CD4-positive, CD25-positive, alpha-beta regulatory T cell (primary cell): Measurements from ENCODE around the gene DPH5. TPM values are rescaled to one million over a fixed set of nuclear protein-coding genes. Genes with fewer than 3 reads are reported as not detected.

Source experiments
- ATAC-seq, 2 donors: fragments of 150-1000 bp; cut with Tn5 transposase; one replicate each; pipeline ENCODE4 v1.10.0; 2021; ENCODE audit warnings: low read depth in 2 of 2, moderate number of reproducible peaks in 2 of 2, moderate library complexity in 1 of 2
- DNase-seq, 3 donors: peaks; one replicate each; pipeline versions ENCODE4 v3.0.0 to v3.0.0-alpha.2; 2012 to 2022; ENCODE audit warnings: mixed read lengths in 1 of 3
- H3K27ac ChIP-seq: one replicate; pipeline ENCODE4 v1.7.0; 2013; ENCODE audit warnings: mild to moderate bottlenecking, low read length; ENCODE audit not compliant: insufficient read depth, poor library complexity, severe bottlenecking
- H3K27me3 ChIP-seq: one replicate; pipeline ENCODE4 v1.7.0; 2013; ENCODE audit warnings: low read length; ENCODE audit not compliant: control insufficient read depth, insufficient read depth
- H3K36me3 ChIP-seq: one replicate; pipeline ENCODE4 v1.7.0; 2013; ENCODE audit warnings: mild to moderate bottlenecking, low read length, moderate library complexity; ENCODE audit not compliant: control insufficient read depth, insufficient read depth
- H3K4me1 ChIP-seq: 2 replicates; pipeline ENCODE4 v1.7.0; 2013; ENCODE audit warnings: mild to moderate bottlenecking, low read length; ENCODE audit not compliant: insufficient read depth, control insufficient read depth, poor library complexity, severe bottlenecking
- H3K4me3 ChIP-seq: one replicate; pipeline ENCODE4 v1.7.0; 2013; ENCODE audit warnings: low read depth, mild to moderate bottlenecking, low read length, moderate library complexity
- H3K9me3 ChIP-seq, 2 experiments: 1 replicate in 1 of 2; 2 replicates in 1 of 2; pipeline ENCODE4 v1.7.0; 2013; ENCODE audit warnings: low read length in 2 of 2, mild to moderate bottlenecking in 1 of 2, moderate library complexity in 1 of 2; ENCODE audit not compliant: control insufficient read depth in 2 of 2
- H3K27ac Mint-ChIP-seq, 3 donors: one replicate each; pipeline ENCODE4 v1.8.0; 2020 to 2022; ENCODE audit warnings: mild to moderate bottlenecking in 3 of 3, mixed read lengths in 3 of 3, moderate library complexity in 2 of 3
- H3K27me3 Mint-ChIP-seq: one replicate; pipeline ENCODE4 v1.8.0; 2022; ENCODE audit warnings: mild to moderate bottlenecking, mixed read lengths
- H3K36me3 Mint-ChIP-seq: one replicate; pipeline ENCODE4 v1.8.0; 2020; ENCODE audit warnings: mixed read lengths
- H3K4me1 Mint-ChIP-seq, 4 donors: one replicate each; pipeline ENCODE4 v1.8.0; 2020 to 2022; ENCODE audit warnings: mixed read lengths in 4 of 4, mild to moderate bottlenecking in 1 of 4
- H3K4me3 Mint-ChIP-seq, 4 donors: one replicate each; pipeline ENCODE4 v1.8.0; 2020 to 2022; ENCODE audit warnings: mild to moderate bottlenecking in 4 of 4, mixed read lengths in 4 of 4, moderate library complexity in 3 of 4
- H3K9me3 Mint-ChIP-seq, 7 donors: one replicate each; pipeline ENCODE4 v1.8.0; 2020 to 2022; ENCODE audit warnings: mixed read lengths in 7 of 7, mild to moderate bottlenecking in 3 of 7, moderate library complexity in 2 of 7
- polyA plus RNA-seq, 4 donors: library from polyadenylated mRNA; unstranded; fragments of 300-500 nt; fragmentation: Illumina TruSeq; gene quantifications; one replicate each; pipeline ENCODE4 v1.2.3, GENCODE V29; 2021
- total RNA-seq: library from RNA; stranded (reverse); gene quantifications from one replicate; pipeline ENCODE4 v1.2.3, GENCODE V29; 2022

The DPH5 gene
- total and polyA plus RNA-seq, 5 donors from 2014 or later, result 30.6 to 49.8 (median 44.2) TPM

- H3K4me3 Mint-ChIP-seq, result no peak overlapping the region
- H3K9me3 Mint-ChIP-seq, result peaks cover 0 to 5% (median 0%) of the 10 kb centered on the region in 7 donors
- peaks cover 38 to 62% (median 48%) of the 10 kb centered on the region in 4 donors for H3K4me1 Mint-ChIP-seq
- Histone ChIP-seq H3K9me3 (no peaks in the 10 kb centered on the region), H3K27ac (no peak overlapping the region), H3K36me3 (peaks cover 4% of the 10 kb centered on the region), H3K27me3 (no peaks in the 10 kb centered on the region), H3K4me3 (peak overlapping the region; percentile 4), H3K4me1 (peaks cover 32% of the 10 kb centered on the region)
- peak overlapping the region in 2 of 3 donors; percentile 9 to 30 for H3K27ac Mint-ChIP-seq
- H3K27me3 Mint-ChIP-seq, result no peaks in the 10 kb centered on the region
- peaks cover 28% of the 10 kb centered on the region for H3K36me3 Mint-ChIP-seq
- DNase-seq, result no peak
- ATAC-seq, result no peak
Measured at GRCh38 chr1:101003012-101003650, 22.5 kb downstream of the DPH5 start.

DNA sequence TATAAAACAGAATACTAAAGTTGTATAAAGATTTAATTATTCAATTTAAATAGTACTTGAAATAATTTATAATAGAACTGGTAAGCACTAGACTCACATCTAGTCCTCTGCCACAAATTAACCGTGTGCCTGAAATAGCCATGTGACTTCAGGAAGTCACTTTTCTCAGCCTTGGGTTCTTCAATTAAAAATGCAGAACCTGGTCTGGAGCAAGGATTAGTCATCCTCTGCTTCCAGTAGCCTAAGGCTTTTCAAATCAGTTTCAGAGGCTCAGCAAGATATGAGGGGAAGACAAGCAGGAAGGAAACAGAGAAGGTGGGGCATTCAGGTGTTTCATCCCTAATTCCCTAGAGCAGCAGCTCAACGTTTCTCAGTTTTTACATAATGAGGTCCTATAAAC is 23.0 kb downstream of the DPH5 start:
- Mint-ChIP-seq H3K4me3 (peak overlapping the region in 2 of 4 donors; percentile 35 to 50), H3K27ac (peak overlapping the region in 2 of 3 donors; percentile 9 to 30)
- ATAC-seq, result no peak

GRCh38 chr1:101000131-101000873 is 25.3 kb downstream of the DPH5 start:
- H3K4me3 ChIP-seq, result no peak overlapping the region
- Mint-ChIP-seq H3K27me3 (no peaks in the 10 kb centered on the region), H3K36me3 (peaks cover 24% of the 10 kb centered on the region), H3K4me1 (peaks cover 34 to 52% (median 44%) of the 10 kb centered on the region in 4 donors), H3K9me3 (peaks cover 0 to 2% (median 0%) of the 10 kb centered on the region in 7 donors), H3K4me3 (no peak overlapping the region), H3K27ac (peak overlapping the region in 2 of 3 donors; percentile 0 to 10)
- H3K27ac ChIP-seq, result no peak overlapping the region
- ATAC-seq (no peak), DNase-seq (no peak)
- H3K36me3 ChIP-seq, result peaks cover 11% of the 10 kb centered on the region
- peaks cover 24% of the 10 kb centered on the region for H3K4me1 ChIP-seq
- no peaks in the 10 kb centered on the region for H3K9me3 ChIP-seq
- no peaks in the 10 kb centered on the region for H3K27me3 ChIP-seq

More for the DNA sequence above, 23.0 kb downstream of the DPH5 start:
- H3K27ac ChIP-seq, result no peak overlapping the region
- H3K9me3 Mint-ChIP-seq, result peaks cover 0 to 5% (median 0%) of the 10 kb centered on the region in 7 donors
- peaks cover 26% of the 10 kb centered on the region for H3K36me3 Mint-ChIP-seq
- DNase-seq, result no peak
- H3K4me3 ChIP-seq, result no peak overlapping the region
- H3K4me1 Mint-ChIP-seq, result peaks cover 38 to 61% (median 47%) of the 10 kb centered on the region in 4 donors
- H3K27me3 Mint-ChIP-seq, result no peaks in the 10 kb centered on the region
- peaks cover 7% of the 10 kb centered on the region for H3K36me3 ChIP-seq
- H3K4me1 ChIP-seq, result peaks cover 32% of the 10 kb centered on the region
- no peaks in the 10 kb centered on the region for H3K9me3 ChIP-seq
- no peaks in the 10 kb centered on the region for H3K27me3 ChIP-seq

- ATAC-seq, result no peak
- H3K4me1 ChIP-seq, result peaks cover 23% of the 10 kb centered on the region
- no peak overlapping the region for H3K27ac ChIP-seq
- no peaks in the 10 kb centered on the region for H3K27me3 ChIP-seq
- Mint-ChIP-seq H3K27me3 (no peaks in the 10 kb centered on the region), H3K36me3 (peaks cover 22% of the 10 kb centered on the region), H3K4me3 (no peak overlapping the region), H3K27ac (no peak overlapping the region), H3K9me3 (no peaks in the 10 kb centered on the region), H3K4me1 (peaks cover 30 to 46% (median 37%) of the 10 kb centered on the region in 4 donors)
- H3K9me3 ChIP-seq, result no peaks in the 10 kb centered on the region
- H3K4me3 ChIP-seq, result no peak overlapping the region
- H3K36me3 ChIP-seq, result peaks cover 11% of the 10 kb centered on the region
- no peak for DNase-seq
Measured at GRCh38 chr1:100998426-100998825, 27.2 kb downstream of the DPH5 start.

DNA sequence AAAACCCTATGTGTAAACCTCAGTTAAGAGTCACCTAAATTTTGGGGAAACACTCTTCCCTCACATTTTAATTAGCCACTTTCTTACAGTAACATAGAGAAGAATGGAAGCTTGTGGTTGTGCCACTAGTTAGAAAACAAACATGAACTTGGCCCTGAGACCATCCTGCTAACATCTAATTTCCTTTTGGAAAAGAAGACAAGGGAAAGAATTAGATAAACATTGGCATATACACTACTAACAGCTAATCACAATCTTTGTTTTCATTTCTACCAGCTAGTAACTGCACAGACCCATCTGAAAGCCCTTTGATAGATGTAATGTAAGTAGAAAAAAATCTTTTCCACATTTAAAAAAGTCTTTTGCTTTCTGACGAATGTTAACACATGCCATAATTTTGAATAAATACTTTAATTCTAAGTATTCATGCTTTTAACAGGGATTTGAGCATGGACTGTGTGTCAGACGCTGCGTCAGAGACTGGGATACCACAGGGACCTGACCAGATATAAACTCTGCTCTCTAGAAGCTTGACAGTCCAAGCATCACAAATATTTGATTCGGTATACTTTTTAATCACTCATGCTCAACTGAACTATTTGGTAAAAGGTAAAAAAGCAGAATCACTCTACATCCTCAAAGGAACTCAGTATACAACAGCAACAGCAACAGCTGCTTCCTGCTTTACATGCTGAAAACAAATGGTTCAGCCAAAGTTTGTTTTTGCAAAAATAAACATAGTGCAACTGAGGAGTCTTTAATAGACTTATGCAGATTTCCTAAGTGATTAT is 30.2 kb downstream of the DPH5 start:
- Histone ChIP-seq H3K27me3 (no peaks in the 10 kb centered on the region), H3K27ac (peak overlapping the region; percentile 37), H3K4me1 (peaks cover 14% of the 10 kb centered on the region), H3K9me3 (no peaks in the 10 kb centered on the region), H3K36me3 (peaks cover 12% of the 10 kb centered on the region), H3K4me3 (peak overlapping the region; percentile 22)
- H3K27me3 Mint-ChIP-seq, result no peaks in the 10 kb centered on the region
- peaks cover 24 to 43% (median 31%) of the 10 kb centered on the region in 4 donors for H3K4me1 Mint-ChIP-seq
- H3K4me3 Mint-ChIP-seq, result no peak overlapping the region
- peaks cover 33% of the 10 kb centered on the region for H3K36me3 Mint-ChIP-seq
- ATAC-seq (peak in 1 of 2 donors; percentile 39), DNase-seq (peak in 2 of 3 donors; percentile 20 to 60)
- no peaks in the 10 kb centered on the region for H3K9me3 Mint-ChIP-seq
- H3K27ac Mint-ChIP-seq, result peak overlapping the region; percentile 64 to 74 (median 74)

DNA sequence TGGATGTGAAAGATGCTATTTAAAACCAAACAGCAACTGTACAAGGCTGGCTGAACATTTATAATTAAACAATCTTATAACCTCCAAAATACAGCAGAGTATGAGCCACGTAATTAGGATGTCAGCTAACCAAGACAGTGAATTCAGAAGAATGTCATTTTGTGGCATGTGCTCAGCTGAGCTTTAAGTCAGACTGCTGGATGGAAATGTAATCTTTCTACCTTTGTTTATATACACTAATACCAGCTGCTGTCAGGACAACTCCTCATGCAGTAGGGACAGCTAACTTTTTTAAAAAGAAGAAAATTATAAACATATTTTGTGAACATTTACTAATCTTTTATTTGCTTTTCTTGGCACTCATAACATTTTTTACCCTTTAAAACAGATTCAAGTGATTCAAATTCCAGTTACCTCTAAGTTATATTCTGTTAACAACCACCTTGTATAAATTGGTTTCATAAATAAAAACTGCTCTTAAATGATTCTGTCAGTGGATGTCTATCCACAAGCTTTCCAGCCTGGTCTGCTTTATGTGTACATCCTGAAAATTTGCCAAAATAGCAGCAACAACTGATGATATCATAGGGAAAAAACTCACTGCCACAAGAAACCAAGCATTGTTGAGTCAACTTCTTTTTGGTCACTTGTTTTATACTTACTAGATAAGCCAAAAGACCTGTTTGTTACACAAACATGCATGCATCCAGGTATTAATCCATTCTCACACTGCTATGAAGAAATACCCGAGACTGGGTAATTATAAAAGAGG is 36.1 kb downstream of the DPH5 start:
- H3K4me3 Mint-ChIP-seq, result no peak overlapping the region
- no peak for ATAC-seq
- peak overlapping the region in 1 of 3 donors; percentile 44 for H3K27ac Mint-ChIP-seq
- peaks cover 54% of the 10 kb centered on the region for H3K36me3 Mint-ChIP-seq
- H3K27me3 ChIP-seq, result no peaks in the 10 kb centered on the region
- H3K27me3 Mint-ChIP-seq, result no peaks in the 10 kb centered on the region
- peaks cover 14 to 27% (median 19%) of the 10 kb centered on the region in 4 donors for H3K4me1 Mint-ChIP-seq
- no peak overlapping the region for H3K27ac ChIP-seq
- peaks cover 20% of the 10 kb centered on the region for H3K36me3 ChIP-seq
- H3K4me1 ChIP-seq, result no peaks in the 10 kb centered on the region
- H3K9me3 Mint-ChIP-seq, result no peaks in the 10 kb centered on the region
- H3K4me3 ChIP-seq, result no peak overlapping the region
- no peak for DNase-seq
- no peaks in the 10 kb centered on the region for H3K9me3 ChIP-seq

- peaks cover 20% of the 10 kb centered on the region for H3K36me3 ChIP-seq
- no peak overlapping the region for H3K4me3 ChIP-seq
- no peak overlapping the region for H3K4me3 Mint-ChIP-seq
- H3K9me3 ChIP-seq, result no peaks in the 10 kb centered on the region
- no peaks in the 10 kb centered on the region for H3K27me3 Mint-ChIP-seq
- ATAC-seq, result no peak
- no peak overlapping the region for H3K27ac ChIP-seq
- DNase-seq, result no peak
- no peaks in the 10 kb centered on the region for H3K9me3 Mint-ChIP-seq
- H3K27me3 ChIP-seq, result no peaks in the 10 kb centered on the region
- H3K36me3 Mint-ChIP-seq, result peaks cover 62% of the 10 kb centered on the region
- no peaks in the 10 kb centered on the region for H3K4me1 ChIP-seq
- H3K27ac Mint-ChIP-seq, result no peak overlapping the region
- H3K4me1 Mint-ChIP-seq, result peaks cover 13 to 37% (median 24%) of the 10 kb centered on the region in 4 donors
Measured at GRCh38 chr1:100988121-100988520, 37.5 kb downstream of the DPH5 start.
